SK-N-SH (cell line): Measurements from ENCODE around the gene SELENOS.

ENCODE experiments used
- CTCF ChIP-seq: fragments of 200-600 bp; sonication (generic); IDR thresholded peaks from 2 replicates; pipeline ENCODE4 v1.6.1; 2017; ENCODE audit warnings: antibody characterized with exemption, mild to moderate bottlenecking, moderate library complexity
- EP300 ChIP-seq, 2 experiments: IDR thresholded peaks; 2 replicates each; pipeline versions ENCODE4 v1.4.0 to v1.6.1; 2012; ENCODE audit warnings: borderline replicate concordance in 1 of 2, low read depth in 1 of 2, low read length in 1 of 2
- PBX3 ChIP-seq: IDR thresholded peaks from 2 replicates; pipeline ENCODE4; 2012
- RFX5 ChIP-seq: IDR thresholded peaks from 2 replicates; pipeline ENCODE4 v1.6.1; 2012; ENCODE audit warnings: mild to moderate bottlenecking, improper control_type of control experiment, low read length
- TAF1 ChIP-seq: IDR thresholded peaks from 2 replicates; pipeline ENCODE4 v1.6.1; 2012; ENCODE audit warnings: low read depth, mild to moderate bottlenecking, low read length, moderate library complexity, borderline replicate concordance
- TF ChIP-seq, protein P1 (sequence below): IDR thresholded peaks from 2 replicates; pipeline ENCODE4 v1.4.0; 2012; ENCODE audit warnings: low read depth

DNA sequence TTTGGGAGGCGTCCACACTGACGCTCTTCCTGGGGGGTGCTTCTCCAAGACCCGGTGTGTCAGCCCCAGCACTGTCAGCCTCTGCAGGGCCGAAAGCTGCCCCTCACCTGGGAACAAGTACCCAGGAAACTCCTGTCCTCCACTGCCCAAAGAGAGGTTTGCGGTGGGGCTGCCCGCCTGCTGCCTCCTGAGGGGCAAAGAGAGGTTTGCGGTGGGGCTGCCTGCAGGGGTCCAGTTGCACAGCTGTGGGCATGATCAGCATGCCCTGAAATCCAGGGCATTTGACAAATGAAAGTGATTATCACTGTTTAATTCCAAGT lies 32.8 kb upstream of the SELENOS start:
- TF ChIP-seq RFX5 (no peak), CTCF (no peak), PBX3 (no peak), TAF1 (no peak), EP300 (IDR thresholded peaks at IDR 0.05; ENCODE audit: borderline replicate concordance in 1 of 2, low read depth in 1 of 2, low read length in 1 of 2) (no peak)
- TF ChIP-seq, protein P1, sequence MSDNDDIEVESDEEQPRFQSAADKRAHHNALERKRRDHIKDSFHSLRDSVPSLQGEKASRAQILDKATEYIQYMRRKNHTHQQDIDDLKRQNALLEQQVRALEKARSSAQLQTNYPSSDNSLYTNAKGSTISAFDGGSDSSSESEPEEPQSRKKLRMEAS = no peak
